ENCODE results near the gene NCOA7.

- TF ChIP-seq POLR2AphosphoS5 (IDR thresholded peaks at IDR 0.05): no peak
- TF ChIP-seq, protein P1, sequence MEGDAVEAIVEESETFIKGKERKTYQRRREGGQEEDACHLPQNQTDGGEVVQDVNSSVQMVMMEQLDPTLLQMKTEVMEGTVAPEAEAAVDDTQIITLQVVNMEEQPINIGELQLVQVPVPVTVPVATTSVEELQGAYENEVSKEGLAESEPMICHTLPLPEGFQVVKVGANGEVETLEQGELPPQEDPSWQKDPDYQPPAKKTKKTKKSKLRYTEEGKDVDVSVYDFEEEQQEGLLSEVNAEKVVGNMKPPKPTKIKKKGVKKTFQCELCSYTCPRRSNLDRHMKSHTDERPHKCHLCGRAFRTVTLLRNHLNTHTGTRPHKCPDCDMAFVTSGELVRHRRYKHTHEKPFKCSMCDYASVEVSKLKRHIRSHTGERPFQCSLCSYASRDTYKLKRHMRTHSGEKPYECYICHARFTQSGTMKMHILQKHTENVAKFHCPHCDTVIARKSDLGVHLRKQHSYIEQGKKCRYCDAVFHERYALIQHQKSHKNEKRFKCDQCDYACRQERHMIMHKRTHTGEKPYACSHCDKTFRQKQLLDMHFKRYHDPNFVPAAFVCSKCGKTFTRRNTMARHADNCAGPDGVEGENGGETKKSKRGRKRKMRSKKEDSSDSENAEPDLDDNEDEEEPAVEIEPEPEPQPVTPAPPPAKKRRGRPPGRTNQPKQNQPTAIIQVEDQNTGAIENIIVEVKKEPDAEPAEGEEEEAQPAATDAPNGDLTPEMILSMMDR (IDR thresholded peaks at IDR 0.05): no peak
Measured at GRCh38 chr6:125899726-125900182, 109.0 kb downstream of the NCOA7 start.
